GM12864 (cell line): ENCODE results near the gene GATC.

Source experiments
- DNase-seq: peaks from one replicate; pipeline ENCODE4 v3.0.0-alpha.2; 2011; ENCODE audit warnings: low read depth
- H3K4me3 ChIP-seq: 2 replicates; pipeline ENCODE4 v1.5.1; 2011; ENCODE audit warnings: mild to moderate bottlenecking, low read depth, low read length, control low read depth
- CTCF ChIP-seq: IDR thresholded peaks from 2 replicates; pipeline ENCODE4 v1.5.1; 2011; ENCODE audit warnings: low read depth, mild to moderate bottlenecking, moderate library complexity, low read length, control low read depth, inconsistent platforms; ENCODE audit errors: missing control alignments

GATC gene

GRCh38 chr12:120470150-120470784 lies 24.0 kb downstream of the GATC start:
- peak overlapping the region; percentile 97 for H3K4me3 ChIP-seq
- TF ChIP-seq CTCF: no peak
- DNase-seq: no peak

- DNase-seq: no peak
- no peak overlapping the region for H3K4me3 ChIP-seq
These were observed 26.3 kb downstream of the GATC start for GRCh38 chr12:120472521-120472920.

GRCh38 chr12:120473807-120474615 lies 27.8 kb downstream of the GATC start:
- no peak for TF ChIP-seq CTCF
- no peak for DNase-seq
- H3K4me3 ChIP-seq: no peak overlapping the region

More at GRCh38 chr12:120472521-120472920, 26.3 kb downstream of the GATC start:
- no peak for TF ChIP-seq CTCF

- H3K4me3 ChIP-seq: no peak overlapping the region
- DNase-seq: no peak
- no peak for TF ChIP-seq CTCF
These were observed 28.3 kb downstream of the GATC start for GRCh38 chr12:120474616-120474960.

GRCh38 chr12:120475643-120476042 lies 29.4 kb downstream of the GATC start:
- TF ChIP-seq CTCF: no peak
- H3K4me3 ChIP-seq: no peak overlapping the region
- no peak for DNase-seq

GRCh38 chr12:120479458-120479857 lies 33.2 kb downstream of the GATC start:
- H3K4me3 ChIP-seq: no peak overlapping the region
- TF ChIP-seq CTCF: no peak
- no peak for DNase-seq
